Glomerular visceral epithelial cell (primary cell): ENCODE measurements around the gene ATXN7L1.

ENCODE experiments used
- DNase-seq: peaks from one replicate; pipeline ENCODE4 v3.0.0-alpha.2; 2016; ENCODE audit errors: extremely low spot score

The ATXN7L1 gene

GRCh38 chr7:105876091-105876963, at the start of gene ATXN7L1:
Gene ATXN7L1 (minus strand): TSS chr7:105876599. CDS start chr7:105876558, 41 bp downstream.
- DNase-seq: peak; percentile 95

- DNase-seq: no peak
Observed at GRCh38 chr7:105926131-105926530, 49.7 kb upstream of the ATXN7L1 start.

- DNase-seq: no peak
Observed at GRCh38 chr7:105924945-105925344, 48.5 kb upstream of the ATXN7L1 start.

GRCh38 chr7:105920766-105921165, 44.4 kb upstream of the ATXN7L1 start:
- DNase-seq: peak; percentile 26

GRCh38 chr7:105917659-105918058, 41.3 kb upstream of the ATXN7L1 start:
- no peak for DNase-seq

- DNase-seq: no peak
Observed at GRCh38 chr7:105916603-105917002, 40.2 kb upstream of the ATXN7L1 start.

GRCh38 chr7:105913947-105914346, 37.5 kb upstream of the ATXN7L1 start:
- no peak for DNase-seq

GRCh38 chr7:105911961-105912575, 35.7 kb upstream of the ATXN7L1 start:
- no peak for DNase-seq

GRCh38 chr7:105910172-105910571, 33.8 kb upstream of the ATXN7L1 start:
- DNase-seq: no peak

- DNase-seq: no peak
Observed at GRCh38 chr7:105909742-105910141, 33.3 kb upstream of the ATXN7L1 start.

GRCh38 chr7:105907129-105907846, 30.9 kb upstream of the ATXN7L1 start:
- no peak for DNase-seq

- no peak for DNase-seq
Observed at GRCh38 chr7:105906695-105907094, 30.3 kb upstream of the ATXN7L1 start.

GRCh38 chr7:105905910-105906568, 29.6 kb upstream of the ATXN7L1 start:
- DNase-seq: no peak

GRCh38 chr7:105905209-105905909, 29.0 kb upstream of the ATXN7L1 start:
- DNase-seq: no peak

GRCh38 chr7:105904064-105904463, 27.7 kb upstream of the ATXN7L1 start:
- DNase-seq: no peak

- DNase-seq: no peak
Observed at GRCh38 chr7:105902325-105902911, 26.0 kb upstream of the ATXN7L1 start.

GRCh38 chr7:105897999-105898398, 21.6 kb upstream of the ATXN7L1 start:
- no peak for DNase-seq

GRCh38 chr7:105896407-105896911, 20.1 kb upstream of the ATXN7L1 start:
- DNase-seq: no peak

- no peak for DNase-seq
Observed at GRCh38 chr7:105894131-105894530, 17.7 kb upstream of the ATXN7L1 start.

- DNase-seq: no peak
Observed at GRCh38 chr7:105892387-105892786, 16.0 kb upstream of the ATXN7L1 start.
